A172 (cell line): Measurements from ENCODE around the gene OFD1. TPM values are rescaled to one million over a fixed set of nuclear protein-coding genes. Genes with fewer than 3 reads are reported as not detected.

Source experiments
- DNase-seq: peaks from one replicate; pipeline ENCODE4 v3.0.0-alpha.2; 2015; ENCODE audit warnings: low spot score
- total RNA-seq: library from RNA; depleted of rRNA; stranded (reverse); fragments of >200 nt; shearing (Covaris generic); gene quantifications from 2 replicates; pipeline ENCODE4 v1.2.3, GENCODE V29; 2014; rRNA removed

OFD1 gene
- total RNA-seq, 1 experiment from 2014 or later, result 23.8 TPM

DNA sequence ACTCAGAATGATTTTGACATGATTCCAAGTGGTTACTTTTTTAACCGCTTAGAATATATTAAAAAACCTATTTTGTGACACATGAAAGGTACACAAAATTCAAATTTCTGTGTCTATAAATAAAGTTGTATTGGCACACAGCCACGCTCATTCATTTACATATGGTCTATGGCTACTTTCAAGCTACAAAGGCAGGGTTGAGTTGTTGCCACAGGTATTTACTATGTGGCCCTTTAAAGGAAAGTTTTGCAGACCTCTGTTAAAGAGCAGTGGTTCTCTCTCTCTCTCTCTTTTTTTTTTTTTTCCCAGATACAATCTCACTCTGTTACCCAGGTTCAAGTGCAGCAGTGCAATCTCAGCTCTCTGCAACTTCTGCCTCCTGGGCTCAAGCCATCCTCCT lies 59.3 kb downstream of the OFD1 start:
- no peak for DNase-seq

DNA sequence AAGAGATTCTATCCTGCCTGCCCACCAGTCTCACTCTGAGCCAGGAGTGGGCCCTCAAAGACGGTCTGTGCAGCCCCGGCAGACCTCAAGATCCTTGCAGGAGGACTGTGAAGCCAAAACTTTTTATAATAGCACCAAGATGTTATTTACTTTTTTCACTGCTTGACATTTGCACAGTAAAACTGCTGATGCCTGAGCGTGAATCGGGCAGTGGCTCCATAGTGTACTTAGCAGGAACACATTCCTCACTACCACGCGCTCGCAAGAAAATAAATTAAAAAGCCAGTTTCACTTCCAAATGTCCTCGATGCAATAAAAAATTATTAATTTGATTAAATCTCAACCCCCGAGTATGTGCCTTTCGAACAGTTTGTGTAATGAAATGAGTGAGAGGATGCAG lies 59.9 kb downstream of the OFD1 start:
- no peak for DNase-seq

DNA sequence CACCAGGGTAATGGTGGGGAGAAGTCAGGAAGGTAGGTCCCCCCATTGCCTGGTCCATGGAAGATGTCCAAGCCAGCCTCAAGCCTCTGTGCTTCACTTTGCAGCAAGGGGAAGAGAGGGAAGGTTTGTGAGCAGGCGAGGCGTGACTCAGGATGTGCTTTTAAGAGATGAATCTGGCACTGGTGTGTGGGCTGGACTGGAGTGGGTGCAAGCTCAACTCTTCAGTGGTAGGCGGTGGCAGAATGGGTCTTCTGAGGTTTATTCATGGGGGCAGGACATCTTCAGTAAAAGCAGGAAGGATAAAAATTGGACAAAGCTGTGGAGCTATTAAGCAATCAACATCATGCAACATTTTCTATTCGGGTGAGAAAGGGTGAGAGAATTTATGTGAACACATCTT lies 63.0 kb downstream of the OFD1 start:
- DNase-seq, result no peak

DNA sequence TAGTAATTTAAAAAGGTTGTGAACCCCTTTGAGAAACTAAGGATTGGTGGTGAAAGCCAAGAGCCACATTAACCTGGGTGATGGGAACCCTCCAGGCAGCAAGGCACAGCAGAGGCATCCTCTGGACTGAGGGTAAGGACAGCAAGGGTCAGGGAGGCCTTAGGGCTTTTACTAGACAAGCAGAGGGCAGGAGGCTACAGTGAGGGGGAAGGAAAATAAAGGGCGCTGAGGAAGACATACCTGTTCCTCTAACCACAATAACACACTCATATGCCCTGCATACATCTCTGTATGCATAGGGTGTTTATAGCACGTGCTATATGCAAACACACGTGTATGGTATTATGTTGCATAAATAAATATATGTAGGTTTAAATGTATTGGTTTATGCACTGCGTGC lies 63.6 kb downstream of the OFD1 start:
- DNase-seq, result no peak

DNA sequence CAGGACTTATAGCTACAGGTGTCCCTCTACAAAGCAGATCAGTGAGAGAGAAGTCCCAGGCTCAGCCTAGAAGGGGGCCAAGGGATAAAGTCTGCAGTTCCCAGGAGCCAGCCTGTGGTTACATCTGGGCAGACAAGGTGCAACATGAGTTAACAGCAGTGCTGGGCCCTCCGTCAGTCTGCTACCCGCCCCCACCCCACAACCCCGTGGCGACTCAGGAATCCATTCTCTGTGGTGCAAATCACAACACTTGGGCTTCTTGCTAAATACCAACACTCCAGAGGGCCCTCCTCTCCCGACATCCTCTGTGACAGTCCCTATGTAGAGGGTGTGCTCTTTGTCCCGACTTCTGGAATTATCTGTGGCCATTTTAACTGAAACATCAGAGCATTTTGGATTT lies 68.6 kb downstream of the OFD1 start:
- DNase-seq, result no peak

DNA sequence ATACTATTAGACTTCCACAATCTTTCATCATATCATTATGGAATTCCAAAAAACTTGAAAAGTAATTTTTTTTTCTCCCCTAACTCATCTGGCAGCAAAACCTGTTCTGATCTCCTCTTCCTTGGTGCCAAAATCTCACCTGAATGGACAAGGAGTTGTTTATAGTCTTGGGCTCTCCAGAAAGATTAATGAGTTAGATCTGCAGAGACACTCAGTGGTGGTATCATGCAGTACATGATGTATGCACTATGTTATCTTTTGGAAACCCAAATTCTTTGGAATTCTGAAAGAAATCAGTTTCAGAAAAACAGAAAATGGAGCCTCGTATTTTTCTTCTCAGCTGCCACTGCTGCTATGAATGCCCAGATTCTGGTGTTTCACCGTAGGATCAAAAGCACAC lies 70.7 kb downstream of the OFD1 start:
- no peak for DNase-seq

DNA sequence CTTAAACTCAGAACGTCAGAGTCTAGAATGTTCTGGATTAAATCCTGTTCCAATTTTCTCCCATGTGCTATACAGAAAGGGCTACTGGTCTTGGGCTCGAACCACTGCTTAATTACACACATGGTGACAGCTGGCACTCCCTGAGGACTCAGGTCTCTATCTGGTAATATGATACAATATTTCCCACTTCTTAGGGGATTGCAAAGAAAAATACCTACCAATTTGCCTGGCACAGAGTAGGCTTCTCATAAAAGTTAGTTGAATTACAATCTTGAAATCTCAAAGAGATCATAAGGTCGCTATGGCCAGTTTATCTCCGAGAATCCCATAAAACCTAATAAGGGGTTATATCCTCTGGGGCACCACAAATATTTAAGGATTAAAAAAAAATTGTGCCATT lies 73.7 kb downstream of the OFD1 start:
- DNase-seq, result no peak

DNA sequence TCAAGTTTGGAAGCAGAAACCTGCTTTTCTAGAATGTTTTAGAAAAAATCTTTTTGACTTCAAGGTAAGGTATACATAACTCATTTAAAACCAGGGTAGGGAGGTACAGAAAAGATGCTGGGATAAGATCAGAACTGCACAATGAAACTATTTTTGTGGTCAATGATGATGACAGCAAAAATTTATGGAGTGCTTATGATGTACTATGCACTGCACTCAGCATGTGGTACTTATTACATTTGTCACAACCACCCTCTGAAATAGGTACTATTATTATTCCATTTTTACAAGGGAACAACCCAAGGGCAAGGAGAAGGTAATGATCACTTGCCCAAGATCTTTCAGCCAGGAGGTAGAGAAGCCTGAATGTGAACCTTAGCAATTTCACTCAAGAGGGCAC lies 74.3 kb downstream of the OFD1 start:
- DNase-seq, result no peak

DNA sequence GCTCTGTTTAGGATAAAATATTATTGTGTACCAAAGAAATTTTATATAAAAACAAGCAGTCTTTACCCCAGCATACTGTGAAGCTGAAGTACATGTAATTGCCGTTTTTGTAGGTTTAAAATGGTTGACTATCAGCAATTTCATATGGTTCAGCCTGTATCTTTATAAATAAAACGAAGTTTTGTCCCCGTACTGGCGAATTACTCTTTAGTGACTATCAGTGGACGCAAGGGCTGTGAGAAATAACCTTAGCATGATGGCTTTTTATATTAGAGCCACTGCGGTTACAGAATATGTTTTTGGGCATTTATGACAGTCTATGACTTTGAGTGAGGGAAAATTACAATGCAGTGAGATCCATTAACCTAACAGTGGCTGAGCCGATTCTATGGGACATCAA lies 81.1 kb downstream of the OFD1 start:
- no peak for DNase-seq

DNA sequence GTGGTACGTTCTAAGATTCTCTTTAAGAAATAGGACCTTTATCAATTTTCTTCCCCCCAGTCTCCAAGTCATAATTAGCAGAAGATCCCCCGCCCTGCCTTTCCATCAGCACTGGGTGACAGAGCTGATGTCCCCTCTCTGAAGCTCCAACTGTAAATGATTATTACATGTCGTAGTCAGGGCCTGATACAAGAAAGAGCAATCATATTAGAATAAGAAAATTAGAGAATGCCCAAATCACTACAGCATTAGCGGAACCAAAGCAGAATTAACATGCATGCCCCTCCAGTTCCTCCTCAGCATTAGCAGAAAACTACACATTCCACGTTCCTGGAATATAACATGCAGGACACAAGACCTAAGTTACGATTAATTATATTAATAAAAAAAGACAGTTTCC lies 81.6 kb downstream of the OFD1 start:
- DNase-seq, result no peak

DNA sequence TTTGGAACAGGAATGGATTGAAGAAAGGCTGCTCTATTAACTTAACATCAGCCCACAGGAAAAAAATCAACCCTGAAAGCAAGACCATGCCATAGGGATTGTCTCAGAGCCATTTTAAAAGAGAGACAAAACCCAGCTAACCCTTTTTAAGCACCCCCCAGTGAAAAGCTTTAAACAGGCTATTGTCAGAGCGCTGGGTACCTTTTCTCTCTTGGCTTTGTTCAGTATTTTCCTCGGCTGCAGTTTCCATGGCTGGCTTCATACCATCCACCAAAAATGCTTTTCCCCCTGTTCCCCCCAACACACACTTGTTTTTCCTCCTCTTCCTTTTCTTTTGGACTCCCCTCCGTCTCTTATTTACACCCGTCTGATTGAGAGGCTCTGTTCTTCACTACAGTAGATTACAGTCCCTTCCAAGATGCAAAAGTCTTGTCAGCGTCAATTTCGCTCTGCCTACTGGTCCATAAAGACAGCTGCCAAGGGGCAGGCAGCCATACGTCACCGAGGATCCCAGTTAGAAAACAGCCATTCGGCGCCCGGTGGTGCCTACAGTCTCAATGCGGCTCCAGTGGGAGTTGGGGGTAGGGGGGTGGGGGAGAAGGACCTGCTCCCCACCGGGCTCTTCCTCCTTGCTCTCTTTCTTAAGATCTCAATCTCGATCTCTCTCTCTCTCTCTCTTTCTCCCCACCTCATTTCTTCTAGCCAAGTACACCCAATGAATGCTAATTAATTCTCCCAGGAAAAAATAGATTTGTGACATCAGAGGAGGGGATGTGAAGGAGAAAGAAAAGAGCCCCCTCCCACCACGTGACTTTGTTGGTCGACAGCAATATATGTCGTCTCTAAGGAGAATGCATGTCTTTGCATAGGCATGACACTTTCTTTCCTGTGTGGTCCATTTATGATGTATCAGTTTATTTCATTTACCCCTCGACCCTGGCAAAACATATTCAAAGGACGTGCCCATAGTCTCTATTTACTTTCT lies 82.4 kb downstream of the OFD1 start, which contains the start of gene GPM6B:
TSS of gene GPM6B (minus strand) at position 451 of the 985 bp plus-strand sequence. CDS start at position 262, 189 bp downstream.
- DNase-seq, result no peak

Other genes with a start within 250 kb of the OFD1 start
- gene EGFL6, start 165.1 kb upstream of the OFD1 start, total RNA-seq, result not detected in 2 replicates
- gene TCEANC, start 81.6 kb upstream of the OFD1 start, total RNA-seq, result 3.0 and 5.6 TPM in 2 replicates
- 61.3 and 68.4 TPM in 2 replicates for gene RAB9A, start 45.6 kb upstream of the OFD1 start, total RNA-seq
- gene TRAPPC2, start 128 bp upstream of the OFD1 start, total RNA-seq, result 21.4 and 22.4 TPM in 2 replicates
- not detected in 2 replicates for gene GPM6B, start 82.3 kb downstream of the OFD1 start, total RNA-seq